Stimulated activated naive CD8-positive, alpha-beta T cell treated with anti-CD3 and anti-CD28 coated beads, Interleukin-15, Interleukin-2, amounts not matched to agents 100 ng/mL and 50 ng/mL, for 24 hours (primary cell): ENCODE results near the gene TMEM59.

ENCODE experiments used
- H3K27ac Mint-ChIP-seq: one replicate; pipeline ENCODE4 v1.8.0; 2021; ENCODE audit warnings: mild to moderate bottlenecking, mixed read lengths
- H3K27me3 Mint-ChIP-seq: one replicate; pipeline ENCODE4 v1.8.0; 2021; ENCODE audit warnings: mixed read lengths
- H3K36me3 Mint-ChIP-seq: one replicate; pipeline ENCODE4 v1.8.0; 2021; ENCODE audit warnings: low read depth, mixed read lengths
- H3K4me1 Mint-ChIP-seq: one replicate; pipeline ENCODE4 v1.8.0; 2021; ENCODE audit warnings: low read depth, mixed read lengths
- H3K4me3 Mint-ChIP-seq: one replicate; pipeline ENCODE4 v1.8.0; 2021; ENCODE audit warnings: mild to moderate bottlenecking, mixed read lengths
- H3K9me3 Mint-ChIP-seq: one replicate; pipeline ENCODE4 v1.8.0; 2021; ENCODE audit warnings: mixed read lengths

TMEM59 gene

GRCh38 chr1:53992085-53992874 is 60.7 kb downstream of the TMEM59 start:
- Mint-ChIP-seq H3K4me1 (peaks cover 5% of the 10 kb centered on the region), H3K27ac (no peak overlapping the region), H3K27me3 (no peaks in the 10 kb centered on the region)

GRCh38 chr1:53987880-53988279 is 65.1 kb downstream of the TMEM59 start:
- Mint-ChIP-seq H3K27ac (no peak overlapping the region), H3K27me3 (no peaks in the 10 kb centered on the region), H3K36me3 (no peaks in the 10 kb centered on the region), H3K4me1 (peaks cover 8% of the 10 kb centered on the region), H3K9me3 (no peaks in the 10 kb centered on the region), H3K4me3 (no peak overlapping the region)

More at GRCh38 chr1:53992085-53992874, 60.7 kb downstream of the TMEM59 start:
- Mint-ChIP-seq H3K36me3 (no peaks in the 10 kb centered on the region), H3K4me3 (no peak overlapping the region), H3K9me3 (no peaks in the 10 kb centered on the region)

DNA sequence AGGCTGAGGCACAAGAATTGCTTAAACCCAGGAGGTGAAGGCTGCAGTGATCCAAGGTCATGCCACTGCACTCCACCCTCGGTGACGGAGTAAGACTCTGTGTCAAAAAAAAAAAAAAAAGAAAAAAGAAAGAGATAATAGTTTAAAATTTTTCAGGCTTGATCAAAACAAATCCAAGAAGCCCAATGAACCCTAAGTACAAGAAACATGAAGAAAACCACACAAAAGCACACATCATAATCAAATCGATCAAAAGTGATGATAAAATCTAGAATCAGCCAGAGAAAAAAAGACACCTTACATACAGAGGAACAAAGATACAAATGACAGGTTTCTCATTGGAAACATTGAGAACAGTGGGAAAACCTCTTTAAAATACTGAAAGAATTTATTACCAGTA is 66.5 kb downstream of the TMEM59 start:
- Mint-ChIP-seq H3K27ac (no peak overlapping the region), H3K9me3 (no peaks in the 10 kb centered on the region), H3K4me3 (no peak overlapping the region), H3K27me3 (no peaks in the 10 kb centered on the region), H3K4me1 (peaks cover 8% of the 10 kb centered on the region), H3K36me3 (no peaks in the 10 kb centered on the region)

GRCh38 chr1:53984726-53985125 is 68.3 kb downstream of the TMEM59 start:
- Mint-ChIP-seq H3K4me1 (peaks cover 8% of the 10 kb centered on the region), H3K27ac (no peak overlapping the region), H3K9me3 (no peaks in the 10 kb centered on the region), H3K36me3 (no peaks in the 10 kb centered on the region), H3K27me3 (no peaks in the 10 kb centered on the region), H3K4me3 (no peak overlapping the region)

DNA sequence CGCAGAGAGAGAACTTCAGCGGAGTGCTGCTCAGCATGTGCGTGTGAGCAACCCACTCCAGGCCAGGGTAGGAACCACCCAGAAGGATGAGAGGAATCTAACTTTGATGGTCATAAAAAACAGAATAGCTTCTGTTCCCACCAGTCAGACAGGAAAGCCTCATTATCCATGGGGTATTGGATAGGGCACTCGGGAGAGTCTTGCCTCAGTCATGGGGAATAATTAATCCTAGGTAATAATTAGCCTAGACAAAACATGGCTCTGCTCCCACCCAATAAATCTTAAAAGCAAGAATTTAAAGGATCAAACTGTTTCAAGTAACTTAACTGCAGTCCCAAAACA is 70.3 kb downstream of the TMEM59 start:
- no peak overlapping the region for H3K4me3 Mint-ChIP-seq

DNA sequence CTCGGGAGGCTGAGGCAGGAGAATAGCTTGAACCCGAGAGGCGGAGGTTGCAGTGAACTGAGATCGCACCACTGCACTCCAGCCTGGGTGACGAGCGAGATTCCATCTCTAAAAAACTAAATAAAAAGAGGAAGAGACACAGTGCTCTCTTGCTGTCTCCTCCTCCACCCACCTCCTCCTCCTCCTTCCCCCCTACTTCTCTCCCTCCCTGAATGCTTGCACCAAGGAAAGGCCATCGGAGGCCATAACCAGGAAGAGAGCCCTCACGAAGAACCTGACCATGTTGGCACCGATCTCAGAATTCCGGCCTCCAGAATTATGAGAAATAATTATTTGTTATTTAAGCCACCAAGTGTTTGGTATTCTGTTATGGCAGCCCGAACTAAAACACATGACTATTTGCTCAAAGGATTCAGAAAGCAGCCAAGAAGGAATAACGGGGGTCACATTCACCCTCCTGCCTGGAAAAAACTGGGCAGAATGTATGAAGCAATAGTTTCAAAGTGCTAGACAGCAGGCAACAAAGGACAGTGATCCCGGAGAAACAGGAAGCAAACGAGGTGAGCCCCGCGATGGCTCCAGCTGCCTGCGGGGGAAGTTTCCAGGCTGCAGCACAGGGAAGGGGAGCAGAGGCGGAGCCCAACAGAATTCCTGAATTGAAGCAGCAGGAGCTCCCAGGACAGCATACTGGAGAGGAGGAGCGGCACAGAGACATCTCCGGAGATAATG is 70.8 kb downstream of the TMEM59 start:
- Mint-ChIP-seq H3K9me3 (no peaks in the 10 kb centered on the region), H3K4me3 (no peak overlapping the region), H3K36me3 (no peaks in the 10 kb centered on the region), H3K27ac (no peak overlapping the region), H3K27me3 (no peaks in the 10 kb centered on the region), H3K4me1 (peaks cover 3% of the 10 kb centered on the region)

More for the DNA sequence above, 70.3 kb downstream of the TMEM59 start:
- Mint-ChIP-seq H3K27me3 (no peaks in the 10 kb centered on the region), H3K27ac (no peak overlapping the region), H3K4me1 (peaks cover 4% of the 10 kb centered on the region), H3K9me3 (no peaks in the 10 kb centered on the region), H3K36me3 (no peaks in the 10 kb centered on the region)

DNA sequence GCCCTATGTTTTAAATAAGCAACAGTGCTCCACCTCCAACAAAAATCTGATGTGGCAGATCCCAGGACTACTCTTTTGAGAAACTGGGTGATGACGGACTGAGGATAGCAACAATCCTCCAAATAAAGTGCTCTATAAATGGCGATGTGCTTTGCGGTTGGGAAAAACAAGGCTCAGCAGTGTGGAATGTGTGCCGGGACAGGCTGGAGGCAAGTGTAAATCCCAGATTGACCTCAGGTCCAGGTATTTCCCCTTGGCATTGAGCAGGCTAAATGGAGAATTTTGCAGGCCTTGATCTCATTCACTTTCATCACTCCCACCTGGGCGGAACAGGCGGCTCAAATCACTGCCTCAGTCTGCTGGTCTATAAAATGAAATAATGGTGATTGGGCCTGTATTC is 71.8 kb downstream of the TMEM59 start:
- Mint-ChIP-seq H3K27ac (no peak overlapping the region), H3K4me1 (peaks cover 3% of the 10 kb centered on the region), H3K9me3 (no peaks in the 10 kb centered on the region)

DNA sequence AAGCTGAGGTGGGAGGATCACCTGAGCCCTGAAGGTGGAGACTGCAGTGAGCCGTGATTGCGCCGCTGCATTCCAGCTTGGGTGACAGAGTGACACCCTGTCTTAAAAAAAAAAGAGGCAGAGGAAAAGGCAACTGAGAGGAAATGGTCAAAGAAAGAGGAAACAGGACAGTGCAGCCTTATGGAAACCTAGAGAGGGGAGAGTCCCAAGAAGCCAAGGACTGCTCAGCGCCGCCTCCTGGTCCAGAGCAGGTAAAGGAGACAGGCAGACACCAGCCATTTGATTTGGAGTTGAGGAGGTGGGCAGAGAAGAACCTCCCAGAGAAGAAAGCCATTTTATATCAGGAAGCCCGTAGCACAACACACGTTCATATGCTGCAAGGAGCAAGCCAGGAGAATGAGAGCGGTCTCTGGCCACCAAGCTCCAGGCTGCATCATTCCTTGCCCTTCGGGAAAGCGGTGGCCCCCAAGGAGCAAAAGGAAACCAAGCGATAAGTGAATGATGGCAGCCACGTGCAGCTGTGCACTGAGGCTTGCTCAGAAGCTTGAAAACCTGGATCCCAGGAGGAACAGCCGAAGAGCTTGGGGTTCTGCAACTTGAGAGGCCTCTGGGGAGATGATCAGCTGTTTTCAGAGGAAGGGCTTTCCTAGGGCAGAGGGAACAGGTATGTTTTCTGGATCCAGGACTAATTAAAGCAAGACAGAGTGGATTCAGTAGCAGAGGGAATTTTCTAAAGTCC is 73.1 kb downstream of the TMEM59 start:
- no peaks in the 10 kb centered on the region for H3K4me1 Mint-ChIP-seq
- H3K36me3 Mint-ChIP-seq = peaks cover 5% of the 10 kb centered on the region
- H3K9me3 Mint-ChIP-seq = no peaks in the 10 kb centered on the region
- H3K4me3 Mint-ChIP-seq = no peak overlapping the region
- no peak overlapping the region for H3K27ac Mint-ChIP-seq
- H3K27me3 Mint-ChIP-seq = no peaks in the 10 kb centered on the region

More for the DNA sequence above, 71.8 kb downstream of the TMEM59 start:
- Mint-ChIP-seq H3K27me3 (no peaks in the 10 kb centered on the region), H3K4me3 (no peak overlapping the region), H3K36me3 (no peaks in the 10 kb centered on the region)
